Endothelial cell (in vitro differentiated cells): ENCODE measurements around the gene SYAP1. TPM values are rescaled to one million over a fixed set of nuclear protein-coding genes. Genes with fewer than 3 reads are reported as not detected.
"Not testable (repeated sequence)": the region's sequence is repeated elsewhere in the genome, so short reads cannot be mapped to it uniquely, and the experiment has no call there.

Source experiments
- DNase-seq: peaks from one replicate; pipeline ENCODE4 v3.0.0; 2021; ENCODE audit warnings: low spot score
- H3K27ac Mint-ChIP-seq: one replicate; pipeline ENCODE4 v1.8.0; 2021; ENCODE audit warnings: mixed read lengths, inconsistent platforms; ENCODE audit not compliant: unreplicated experiment
- H3K27me3 Mint-ChIP-seq: one replicate; pipeline ENCODE4 v1.8.0; 2021; ENCODE audit warnings: mild to moderate bottlenecking, moderate library complexity, mixed read lengths, inconsistent platforms; ENCODE audit not compliant: unreplicated experiment
- H3K36me3 Mint-ChIP-seq: one replicate; pipeline ENCODE4 v1.8.0; 2021; ENCODE audit warnings: mild to moderate bottlenecking, low read depth, mixed read lengths, inconsistent platforms; ENCODE audit not compliant: unreplicated experiment
- H3K4me1 Mint-ChIP-seq: one replicate; pipeline ENCODE4 v1.8.0; 2021; ENCODE audit warnings: mild to moderate bottlenecking, mixed read lengths, inconsistent platforms; ENCODE audit not compliant: unreplicated experiment
- H3K4me3 Mint-ChIP-seq: one replicate; pipeline ENCODE4 v1.8.0; 2021; ENCODE audit warnings: mild to moderate bottlenecking, mixed read lengths, inconsistent platforms; ENCODE audit not compliant: unreplicated experiment
- H3K9me3 Mint-ChIP-seq: one replicate; pipeline ENCODE4 v1.8.0; 2021; ENCODE audit warnings: mixed read lengths, inconsistent platforms; ENCODE audit not compliant: unreplicated experiment
- CTCF ChIP-seq: fragments of 200-600 bp; sonication (generic); IDR thresholded peaks from one replicate; pipeline ENCODE4 v1.5.0; 2021; ENCODE audit warnings: antibody characterized with exemption; ENCODE audit not compliant: unreplicated experiment
- total RNA-seq: library from RNA; stranded (reverse); fragmentation: NEBNext Ultra II Directional; extraction: Animal tissue kit (Norgen Biotek cat#: 25700); gene quantifications from one replicate; pipeline ENCODE4 v1.2.1, GENCODE V29; 2021; ENCODE audit not compliant: unreplicated experiment

Gene SYAP1
- total RNA-seq, 1 donor from 2014 or later: 18.8 TPM

- Mint-ChIP-seq H3K27me3 (no peaks in the 10 kb centered on the region), H3K4me3 (no peak overlapping the region), H3K4me1 (no peaks in the 10 kb centered on the region), H3K36me3 (peaks cover 13% of the 10 kb centered on the region), H3K9me3 (no peaks in the 10 kb centered on the region), H3K27ac (no peak overlapping the region)
- no peak for TF ChIP-seq CTCF
- no peak for DNase-seq
Measured at GRCh38 chrX:16745659-16746058, 26.2 kb downstream of the SYAP1 start.

- Mint-ChIP-seq H3K4me1 (no peaks in the 10 kb centered on the region), H3K4me3 (no peak overlapping the region), H3K36me3 (peaks cover 14% of the 10 kb centered on the region), H3K27ac (no peak overlapping the region), H3K27me3 (no peaks in the 10 kb centered on the region), H3K9me3 (no peaks in the 10 kb centered on the region)
- no peak for DNase-seq
- no peak for TF ChIP-seq CTCF
Measured at GRCh38 chrX:16748425-16748824, 29.0 kb downstream of the SYAP1 start.

GRCh38 chrX:16750136-16750535 lies 30.7 kb downstream of the SYAP1 start:
- Mint-ChIP-seq H3K4me3 (no peak overlapping the region), H3K27ac (no peak overlapping the region), H3K4me1 (no peaks in the 10 kb centered on the region), H3K36me3 (peaks cover 23% of the 10 kb centered on the region), H3K9me3 (no peaks in the 10 kb centered on the region), H3K27me3 (no peaks in the 10 kb centered on the region)
- no peak for TF ChIP-seq CTCF
- no peak for DNase-seq

- no peak for TF ChIP-seq CTCF
- no peaks in the 10 kb centered on the region for H3K9me3 Mint-ChIP-seq
- DNase-seq: no peak
- peaks cover 31% of the 10 kb centered on the region for H3K36me3 Mint-ChIP-seq
- no peaks in the 10 kb centered on the region for H3K4me1 Mint-ChIP-seq
- H3K4me3 Mint-ChIP-seq: no peak overlapping the region
- no peak overlapping the region for H3K27ac Mint-ChIP-seq
- no peaks in the 10 kb centered on the region for H3K27me3 Mint-ChIP-seq
Measured at GRCh38 chrX:16754019-16754418, 34.6 kb downstream of the SYAP1 start.

- no peak for TF ChIP-seq CTCF
- no peak overlapping the region for H3K4me3 Mint-ChIP-seq
- H3K27ac Mint-ChIP-seq: no peak overlapping the region
- no peak for DNase-seq
- H3K27me3 Mint-ChIP-seq: no peaks in the 10 kb centered on the region
- H3K36me3 Mint-ChIP-seq: peaks cover 26% of the 10 kb centered on the region
- no peaks in the 10 kb centered on the region for H3K4me1 Mint-ChIP-seq
- H3K9me3 Mint-ChIP-seq: no peaks in the 10 kb centered on the region
Measured at GRCh38 chrX:16756724-16757123, 37.3 kb downstream of the SYAP1 start.

- H3K27me3 Mint-ChIP-seq, H3K9me3 Mint-ChIP-seq, H3K4me3 Mint-ChIP-seq, DNase-seq, H3K4me1 Mint-ChIP-seq, H3K27ac Mint-ChIP-seq, H3K36me3 Mint-ChIP-seq: not testable (repeated sequence)
Measured at GRCh38 chrX:16761500-16761899, 42.1 kb downstream of the SYAP1 start.
